ENCODE measurements around the gene C8G.

DNA sequence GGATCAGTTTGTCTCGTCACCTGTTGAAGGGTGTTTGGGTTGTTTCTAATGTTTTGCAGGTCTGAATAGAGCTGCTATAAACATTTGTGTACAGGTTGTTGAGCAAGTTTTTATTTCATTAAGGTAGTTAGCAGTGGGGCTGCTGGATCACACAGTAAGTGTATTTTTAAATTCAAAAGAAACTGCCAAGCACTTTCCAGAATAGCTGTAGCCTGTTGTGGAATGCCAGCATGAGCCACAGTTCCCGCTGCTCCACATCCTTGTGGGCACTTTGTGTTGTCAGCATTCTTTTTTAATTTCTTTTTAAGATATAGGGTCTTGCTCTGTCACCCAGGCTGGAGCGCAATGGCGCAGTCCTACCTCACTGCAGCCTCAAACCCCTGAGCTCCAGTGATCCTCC is 15.0 kb upstream of the C8G start:
- TF ChIP-seq, protein P1, sequence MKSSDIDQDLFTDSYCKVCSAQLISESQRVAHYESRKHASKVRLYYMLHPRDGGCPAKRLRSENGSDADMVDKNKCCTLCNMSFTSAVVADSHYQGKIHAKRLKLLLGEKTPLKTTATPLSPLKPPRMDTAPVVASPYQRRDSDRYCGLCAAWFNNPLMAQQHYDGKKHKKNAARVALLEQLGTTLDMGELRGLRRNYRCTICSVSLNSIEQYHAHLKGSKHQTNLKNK (CRISPR knock-in tag; IDR thresholded peaks at IDR 0.05), result no peak
- TF ChIP-seq ATF3 (CRISPR knock-in tag; conservative IDR thresholded peaks at IDR 0.05), result no peak

All from WTC11 (cell line).